SK-N-SH (cell line): ENCODE measurements around the gene DBX1. TPM values are rescaled to one million over a fixed set of nuclear protein-coding genes. Genes with fewer than 3 reads are reported as not detected.
A peak's percentile ranks its signal among the peaks of the same experiment; 100 is the strongest.

Experiments used
- CTCF ChIA-PET: fragments of 300-600, 350-600 bp; formaldehyde crosslinking; extraction: SDS; loops from one replicate; lab custom pipeline; 2021; lab: Yijun Ruan, JAX
- POLR2A ChIA-PET: fragments of 350-600 bp; sonication (Branson Sonifier 250); formaldehyde crosslinking; extraction: SDS; loops from one replicate; lab custom pipeline; 2020; ENCODE audit warnings: antibody characterized with exemption, inconsistent platforms; lab: Yijun Ruan, JAX
- DNase-seq: peaks from one replicate; pipeline ENCODE4 v3.0.0; 2012
- H2AFZ ChIP-seq: fragments of 200-600 bp; sonication (generic); 2 replicates; pipeline ENCODE4 v1.8.1; 2016; ENCODE audit warnings: antibody characterized with exemption, mild to moderate bottlenecking, low read depth
- H3F3A ChIP-seq: fragments of 200-600 bp; sonication (generic); replicated peaks from 2 replicates; pipeline ENCODE3; 2016; ENCODE audit warnings: antibody characterized with exemption, mild to moderate bottlenecking; ENCODE audit not compliant: insufficient read depth
- H3K27ac ChIP-seq, 2 experiments: fragments of 200-500 bp in 1 of 2; fragments of 200-600 bp in 1 of 2; sonication (Bioruptor generic) in 1 of 2; sonication (generic), shearing (Covaris generic) in 1 of 2; 2 replicates each; pipeline versions ENCODE4 v1.5.1 to v1.6.1; 2014 to 2016; ENCODE audit warnings: low read depth in 2 of 2, inconsistent platforms in 1 of 2, low read length in 1 of 2, mild to moderate bottlenecking in 1 of 2, mixed read lengths in 1 of 2
- H3K27me3 ChIP-seq: fragments of 200-600 bp; sonication (generic), shearing (Covaris generic); 2 replicates; pipeline ENCODE4 v1.6.1; 2016; ENCODE audit warnings: mixed run types; ENCODE audit not compliant: insufficient read depth
- H3K36me3 ChIP-seq, 2 experiments: fragments of 200-500 bp in 1 of 2; fragments of 200-600 bp in 1 of 2; sonication (Bioruptor generic) in 1 of 2; sonication (generic) in 1 of 2; replicated peaks in 1 of 2; 2 replicates each; pipeline versions ENCODE3 to v1.5.1; 2014 to 2016; ENCODE audit warnings: low read length in 1 of 2, mild to moderate bottlenecking in 1 of 2; ENCODE audit not compliant: insufficient read depth in 2 of 2, control insufficient read depth in 1 of 2
- H3K4me1 ChIP-seq, 2 experiments: fragments of 200-500 bp in 1 of 2; fragments of 200-600 bp in 1 of 2; sonication (Bioruptor generic) in 1 of 2; sonication (generic), shearing (Covaris generic) in 1 of 2; 2 replicates each; pipeline versions ENCODE4 v1.5.1 to v1.6.1; 2014 to 2016; ENCODE audit warnings: low read depth in 1 of 2, low read length in 1 of 2, mixed run types in 1 of 2; ENCODE audit not compliant: insufficient read depth in 2 of 2, control insufficient read depth in 1 of 2
- H3K4me2 ChIP-seq: fragments of 200-600 bp; sonication (generic), shearing (Covaris generic); 2 replicates; pipeline ENCODE4 v1.6.1; 2017; ENCODE audit warnings: mixed run types
- H3K4me3 ChIP-seq, 2 experiments: fragments of 200-500 bp in 1 of 2; fragments of 200-600 bp in 1 of 2; sonication (Bioruptor generic) in 1 of 2; sonication (generic), shearing (Covaris generic) in 1 of 2; 2 replicates each; pipeline versions ENCODE4 v1.5.1 to v1.8.1; 2014 to 2016; ENCODE audit warnings: low read depth in 2 of 2, inconsistent platforms in 1 of 2, low read length in 1 of 2, mild to moderate bottlenecking in 1 of 2, mixed read lengths in 1 of 2, moderate library complexity in 1 of 2
- H3K79me2 ChIP-seq: fragments of 200-600 bp; sonication (generic); 2 replicates; pipeline ENCODE4 v1.8.1; 2017; ENCODE audit warnings: mild to moderate bottlenecking; ENCODE audit not compliant: insufficient read depth
- H3K9ac ChIP-seq: fragments of 200-600 bp; sonication (generic); 2 replicates; pipeline ENCODE4 v1.6.1; 2017; ENCODE audit warnings: mixed run types
- H3K9me2 ChIP-seq: fragments of 200-600 bp; sonication (generic); 2 replicates; pipeline ENCODE4 v1.6.1; 2017; ENCODE audit warnings: mixed run types
- H3K9me3 ChIP-seq: fragments of 200-600 bp; sonication (generic); 2 replicates; pipeline ENCODE4 v1.6.1; 2017; ENCODE audit warnings: mixed run types, mild to moderate bottlenecking, moderate library complexity
- H4K20me1 ChIP-seq: fragments of 200-600 bp; sonication (generic); 2 replicates; pipeline ENCODE4 v1.6.1; 2017; ENCODE audit warnings: mild to moderate bottlenecking, mixed run types; ENCODE audit not compliant: insufficient read depth
- EP300 ChIP-seq, 2 experiments: IDR thresholded peaks; 2 replicates each; pipeline versions ENCODE4 v1.4.0 to v1.6.1; 2012; ENCODE audit warnings: borderline replicate concordance in 1 of 2, low read depth in 1 of 2, low read length in 1 of 2
- EZH2phosphoT487 ChIP-seq: fragments of 200-600 bp; sonication (generic); IDR thresholded peaks from 2 replicates; pipeline ENCODE4 v1.6.1; 2017; ENCODE audit warnings: low read depth, mixed run types, mild to moderate bottlenecking, antibody characterized with exemption, moderate library complexity, borderline replicate concordance
- GABPA ChIP-seq: IDR thresholded peaks from 2 replicates; pipeline ENCODE4 v1.4.0; 2012; ENCODE audit warnings: low read depth, mild to moderate bottlenecking
- NFIC ChIP-seq: IDR thresholded peaks from 2 replicates; pipeline ENCODE4 v1.4.0; 2012; ENCODE audit warnings: borderline replicate concordance
- RCOR1 ChIP-seq: fragments of 150-350 bp; IDR thresholded peaks from 2 replicates; pipeline ENCODE4 v1.6.1; 2017; ENCODE audit warnings: antibody characterized with exemption, low read length
- RFX5 ChIP-seq: IDR thresholded peaks from 2 replicates; pipeline ENCODE4 v1.6.1; 2012; ENCODE audit warnings: mild to moderate bottlenecking, improper control_type of control experiment, low read length
- RXRA ChIP-seq: IDR thresholded peaks from 2 replicates; pipeline ENCODE4 v1.4.0; 2012; ENCODE audit warnings: low read depth, mild to moderate bottlenecking, borderline replicate concordance
- SMC3 ChIP-seq: IDR thresholded peaks from 2 replicates; pipeline ENCODE4 v1.6.1; 2012; ENCODE audit warnings: low read depth, low read length, improper control_type of control experiment
- TAF1 ChIP-seq: IDR thresholded peaks from 2 replicates; pipeline ENCODE4 v1.6.1; 2012; ENCODE audit warnings: low read depth, mild to moderate bottlenecking, low read length, moderate library complexity, borderline replicate concordance
- TCF12 ChIP-seq: IDR thresholded peaks from 2 replicates; pipeline ENCODE4 v1.4.0; 2012
- USF1 ChIP-seq: IDR thresholded peaks from 2 replicates; pipeline ENCODE4 v1.4.0; 2012; ENCODE audit warnings: low read depth, borderline replicate concordance
- YY1 ChIP-seq: IDR thresholded peaks from 2 replicates; pipeline ENCODE4 v1.4.0; 2012; ENCODE audit warnings: low read depth, mild to moderate bottlenecking
- WGBS: methylation state at CpG from one replicate; pipeline ENCODE4 v1.1.6; 2017; ENCODE audit warnings: low lambda C conversion rate; 5-methylcytosine and 5-hydroxymethylcytosine counted together
- polyA plus RNA-seq, 3 experiments: library from polyadenylated mRNA; depleted of rRNA; stranded (reverse); fragments of >200 nt; gene quantifications; 2 replicates each; pipeline ENCODE4 v1.2.3, GENCODE V29; 2012
- TF ChIP-seq, protein P1 (sequence below): fragments of 150-350 bp; IDR thresholded peaks from 2 replicates; pipeline ENCODE4 v1.6.1; 2017; ENCODE audit warnings: antibody characterized with exemption, low read length, low read depth, borderline replicate concordance
- TF ChIP-seq, protein P2 (sequence below): IDR thresholded peaks from 2 replicates; pipeline ENCODE4 v1.6.1; 2012; ENCODE audit warnings: mild to moderate bottlenecking, low read depth, low read length, moderate library complexity

The DBX1 gene
- polyA plus RNA-seq, 1 of the 3 experiments (the other 2 are of a cell fraction) = not detected

GRCh38 chr11:20122131-20122530 lies 38.1 kb downstream of the DBX1 start:
- no peaks in the 10 kb centered on the region for H3K4me1 ChIP-seq
- no peak for DNase-seq
- no peaks in the 10 kb centered on the region for H3K9me3 ChIP-seq
- 84% methylated on average over 3 of the region's 3 CpGs for WGBS
- no peak overlapping the region for H3K4me3 ChIP-seq
- H3K36me3 ChIP-seq = peaks cover 44 to 48% of the 10 kb centered on the region in 2 experiments
- H3F3A ChIP-seq = peaks cover 28% of the 10 kb centered on the region
- H3K4me2 ChIP-seq = no peak overlapping the region
- no peak overlapping the region for H2AFZ ChIP-seq
- TF ChIP-seq, protein P1, sequence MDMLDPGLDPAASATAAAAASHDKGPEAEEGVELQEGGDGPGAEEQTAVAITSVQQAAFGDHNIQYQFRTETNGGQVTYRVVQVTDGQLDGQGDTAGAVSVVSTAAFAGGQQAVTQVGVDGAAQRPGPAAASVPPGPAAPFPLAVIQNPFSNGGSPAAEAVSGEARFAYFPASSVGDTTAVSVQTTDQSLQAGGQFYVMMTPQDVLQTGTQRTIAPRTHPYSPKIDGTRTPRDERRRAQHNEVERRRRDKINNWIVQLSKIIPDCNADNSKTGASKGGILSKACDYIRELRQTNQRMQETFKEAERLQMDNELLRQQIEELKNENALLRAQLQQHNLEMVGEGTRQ = no peak
- no peak for TF ChIP-seq NFIC
- no peak for TF ChIP-seq USF1
- no peak for TF ChIP-seq GABPA
- TF ChIP-seq TCF12 = no peak
- TF ChIP-seq EZH2phosphoT487 = no peak
- no peak for TF ChIP-seq RCOR1
- no peak for TF ChIP-seq SMC3
- no peak for TF ChIP-seq EP300 (IDR thresholded peaks at IDR 0.05; ENCODE audit: borderline replicate concordance in 1 of 2, low read depth in 1 of 2, low read length in 1 of 2)
- no peak for TF ChIP-seq RXRA
- TF ChIP-seq, protein P2, sequence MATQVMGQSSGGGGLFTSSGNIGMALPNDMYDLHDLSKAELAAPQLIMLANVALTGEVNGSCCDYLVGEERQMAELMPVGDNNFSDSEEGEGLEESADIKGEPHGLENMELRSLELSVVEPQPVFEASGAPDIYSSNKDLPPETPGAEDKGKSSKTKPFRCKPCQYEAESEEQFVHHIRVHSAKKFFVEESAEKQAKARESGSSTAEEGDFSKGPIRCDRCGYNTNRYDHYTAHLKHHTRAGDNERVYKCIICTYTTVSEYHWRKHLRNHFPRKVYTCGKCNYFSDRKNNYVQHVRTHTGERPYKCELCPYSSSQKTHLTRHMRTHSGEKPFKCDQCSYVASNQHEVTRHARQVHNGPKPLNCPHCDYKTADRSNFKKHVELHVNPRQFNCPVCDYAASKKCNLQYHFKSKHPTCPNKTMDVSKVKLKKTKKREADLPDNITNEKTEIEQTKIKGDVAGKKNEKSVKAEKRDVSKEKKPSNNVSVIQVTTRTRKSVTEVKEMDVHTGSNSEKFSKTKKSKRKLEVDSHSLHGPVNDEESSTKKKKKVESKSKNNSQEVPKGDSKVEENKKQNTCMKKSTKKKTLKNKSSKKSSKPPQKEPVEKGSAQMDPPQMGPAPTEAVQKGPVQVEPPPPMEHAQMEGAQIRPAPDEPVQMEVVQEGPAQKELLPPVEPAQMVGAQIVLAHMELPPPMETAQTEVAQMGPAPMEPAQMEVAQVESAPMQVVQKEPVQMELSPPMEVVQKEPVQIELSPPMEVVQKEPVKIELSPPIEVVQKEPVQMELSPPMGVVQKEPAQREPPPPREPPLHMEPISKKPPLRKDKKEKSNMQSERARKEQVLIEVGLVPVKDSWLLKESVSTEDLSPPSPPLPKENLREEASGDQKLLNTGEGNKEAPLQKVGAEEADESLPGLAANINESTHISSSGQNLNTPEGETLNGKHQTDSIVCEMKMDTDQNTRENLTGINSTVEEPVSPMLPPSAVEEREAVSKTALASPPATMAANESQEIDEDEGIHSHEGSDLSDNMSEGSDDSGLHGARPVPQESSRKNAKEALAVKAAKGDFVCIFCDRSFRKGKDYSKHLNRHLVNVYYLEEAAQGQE = no peak
- no peak for TF ChIP-seq YY1
- TF ChIP-seq TAF1 = no peak
- TF ChIP-seq RFX5 = no peak
- no peaks in the 10 kb centered on the region; the same call in 1 of the 2 replicates for H3K79me2 ChIP-seq
- POLR2A ChIA-PET = no interaction called here
- no peaks in the 10 kb centered on the region for H3K27me3 ChIP-seq
- no peak overlapping the region for H3K9ac ChIP-seq
- H4K20me1 ChIP-seq = no peaks in the 10 kb centered on the region
- H3K27ac ChIP-seq = peak overlapping the region in 1 of 2 experiments; percentile 15; a peak in 2 of 4 replicates
- H3K9me2 ChIP-seq = no peaks in the 10 kb centered on the region
- CTCF ChIA-PET = interaction anchor here (8.6 kb wide), 1 partner anchor 233 kb away, joined by 302 read pairs; no protein-coding TSS in a partner anchor
